GM19023 (cell line): ENCODE data around the gene PACS1.

Experiments used
- ATAC-seq: cut with Tn5 transposase; IDR thresholded peaks from one replicate; pipeline ENCODE4 v1.9.1; 2021; ENCODE audit warnings: mild to moderate bottlenecking, moderate library complexity; ENCODE audit not compliant: unreplicated experiment

PACS1 gene

DNA sequence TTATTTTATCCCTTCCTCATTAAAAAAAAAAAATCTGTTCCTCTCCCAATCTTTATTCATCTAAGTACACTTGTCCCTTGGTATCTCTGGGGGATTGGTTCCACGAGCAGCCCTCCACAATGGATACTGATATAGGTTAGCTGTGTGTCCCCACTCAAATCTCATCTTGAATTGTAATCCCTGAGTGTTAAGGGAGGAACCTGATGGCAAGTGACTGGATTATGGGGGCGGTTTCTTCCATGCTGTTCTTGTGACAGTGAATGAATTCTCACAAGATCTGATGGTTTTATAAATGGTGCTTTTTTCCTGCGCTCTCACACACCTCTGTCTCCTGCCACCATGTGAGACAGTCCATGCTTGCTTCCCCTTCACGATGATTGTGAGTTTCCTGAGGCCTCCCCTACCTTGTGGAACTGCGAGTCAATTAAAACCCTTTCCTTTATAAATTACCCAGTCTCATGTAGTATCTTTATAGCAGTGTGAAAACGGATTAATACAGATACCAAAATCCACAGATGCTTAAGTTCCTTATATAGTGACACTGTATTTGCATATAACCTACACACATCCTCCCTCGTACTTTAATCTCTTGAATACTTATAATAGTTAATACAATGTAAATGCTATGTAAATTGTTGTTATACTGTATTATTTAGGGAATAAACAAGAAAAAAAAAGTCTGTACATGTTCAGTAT, 62.0 kb downstream of the PACS1 start:
- ATAC-seq: no peak

DNA sequence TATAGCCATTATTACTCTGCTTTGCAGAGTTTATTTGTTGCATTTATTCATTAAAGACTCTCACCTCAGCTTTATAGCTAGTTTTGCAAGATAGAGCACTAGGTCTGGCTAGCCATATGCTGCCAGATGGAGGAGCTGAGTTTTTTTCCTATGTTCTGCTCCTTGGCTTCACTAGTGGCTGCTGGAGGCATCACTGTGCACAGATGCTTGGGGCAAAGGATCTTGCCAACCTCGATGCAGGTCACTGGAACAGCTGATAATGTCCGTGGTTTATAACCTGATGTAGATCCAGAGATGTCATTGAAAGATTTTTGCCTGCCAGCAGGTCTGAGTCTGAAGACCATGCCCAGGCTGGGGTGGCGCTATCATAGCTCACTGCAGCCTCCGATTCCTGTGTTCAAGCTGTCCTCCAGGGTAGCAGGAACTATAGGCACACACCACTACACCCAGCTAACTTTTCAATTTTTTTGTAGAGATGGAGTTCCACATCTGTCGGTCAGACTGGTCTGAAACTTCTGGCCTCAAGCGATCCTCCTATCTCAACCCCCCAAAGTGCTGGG, 63.2 kb downstream of the PACS1 start:
- no peak for ATAC-seq

DNA sequence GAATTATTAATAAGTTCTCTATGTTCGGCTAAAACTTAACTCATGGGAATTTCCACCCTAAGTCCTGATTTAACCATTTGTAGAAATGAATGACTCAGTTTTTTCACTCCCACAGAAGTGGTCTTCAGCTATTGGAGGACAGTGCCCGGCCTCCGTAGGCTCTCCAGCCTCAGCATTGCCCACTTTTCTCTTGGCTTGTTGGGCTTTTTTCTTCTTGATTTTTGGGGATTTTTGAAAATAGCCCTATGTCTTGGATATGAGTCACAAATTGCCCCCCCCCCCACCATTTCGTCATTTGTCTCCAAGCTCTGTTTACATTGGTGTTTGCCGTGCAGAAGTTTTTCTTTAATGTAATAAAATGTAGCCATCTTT, 66.7 kb downstream of the PACS1 start:
- no peak for ATAC-seq

DNA sequence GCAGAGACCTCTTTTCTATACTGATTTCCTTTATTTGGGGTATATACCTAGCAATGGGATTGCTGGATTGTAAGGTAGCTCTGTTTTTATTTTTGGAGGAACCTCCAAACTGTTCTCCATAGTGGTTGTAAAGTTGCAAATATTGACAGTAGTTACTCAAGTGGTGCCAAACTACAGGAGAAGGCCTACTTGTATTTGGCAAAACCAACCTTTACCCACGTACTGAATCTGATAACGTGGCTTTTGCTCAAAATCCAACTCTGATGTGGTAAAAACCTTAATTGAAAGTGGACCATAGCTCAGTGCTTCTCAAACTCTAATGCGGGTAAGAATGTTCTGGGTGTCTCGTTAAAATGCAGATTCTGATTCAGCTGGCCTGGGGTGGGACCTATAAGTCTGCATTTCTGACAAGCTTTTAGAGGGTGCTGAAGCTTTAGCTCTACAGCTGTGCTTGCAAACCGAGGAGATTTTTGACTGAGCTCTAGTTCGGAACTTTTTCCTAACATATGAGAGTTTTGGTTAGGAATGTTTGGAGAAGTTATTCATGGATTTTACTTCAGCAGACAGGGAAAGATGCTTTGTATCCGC, 69.8 kb downstream of the PACS1 start:
- no peak for ATAC-seq

DNA sequence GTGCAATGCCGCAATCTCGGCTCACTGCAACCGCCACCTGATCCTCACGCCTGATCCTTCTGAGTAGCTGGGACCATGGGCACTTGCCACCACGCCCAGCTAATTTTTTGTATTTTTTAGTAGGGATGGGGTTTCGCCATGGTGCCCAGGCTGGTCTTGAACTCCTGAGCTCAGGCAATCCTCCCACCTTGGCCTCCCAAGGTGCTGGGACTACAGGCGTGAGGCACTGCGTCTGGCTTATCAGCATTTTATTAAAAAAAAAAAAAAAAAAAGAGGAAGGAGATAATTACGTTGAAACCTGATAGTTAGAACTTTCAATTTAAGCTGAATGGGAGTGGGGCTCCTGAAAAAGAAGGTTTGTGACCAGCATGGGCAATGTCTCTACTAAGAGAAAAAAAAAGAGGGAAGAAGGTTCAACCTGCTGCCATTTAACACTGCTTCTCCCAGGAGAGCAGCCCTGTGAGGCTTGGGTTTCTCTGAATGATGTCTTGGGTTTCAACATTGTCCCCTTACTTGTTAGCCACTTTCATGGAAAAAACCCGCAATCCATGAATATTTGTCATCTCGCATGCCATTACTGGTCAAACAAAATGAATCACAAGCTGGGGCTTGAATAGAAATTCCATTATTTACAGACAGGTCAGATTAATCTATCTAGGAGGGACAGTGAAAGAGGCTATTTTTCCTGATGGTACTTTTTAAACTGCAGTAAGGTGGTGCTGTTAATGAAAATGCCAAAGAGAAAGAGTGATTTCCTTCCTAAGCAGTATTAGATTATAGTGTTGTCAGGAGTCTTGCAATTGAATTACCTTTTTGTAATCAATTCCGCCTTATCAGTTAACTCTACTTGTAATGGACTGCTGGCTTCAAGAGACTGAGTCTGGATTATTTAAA, 72.5 kb downstream of the PACS1 start:
- ATAC-seq: no peak

DNA sequence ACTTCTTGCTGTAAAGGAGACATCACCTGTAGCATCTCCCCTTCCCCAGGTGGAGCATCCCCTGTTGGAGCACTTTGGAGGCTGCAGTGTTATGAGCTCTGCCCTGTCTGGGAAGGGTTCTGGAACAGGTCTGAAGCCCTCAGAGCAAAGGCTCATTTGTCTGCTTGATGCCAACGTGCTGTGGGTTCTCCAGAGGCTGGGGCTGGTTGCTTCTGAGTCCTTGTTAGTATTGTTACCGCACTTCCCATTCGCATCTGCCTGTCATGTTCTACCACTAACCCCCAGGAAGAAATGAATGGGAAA, 73.1 kb downstream of the PACS1 start:
- ATAC-seq: no peak

DNA sequence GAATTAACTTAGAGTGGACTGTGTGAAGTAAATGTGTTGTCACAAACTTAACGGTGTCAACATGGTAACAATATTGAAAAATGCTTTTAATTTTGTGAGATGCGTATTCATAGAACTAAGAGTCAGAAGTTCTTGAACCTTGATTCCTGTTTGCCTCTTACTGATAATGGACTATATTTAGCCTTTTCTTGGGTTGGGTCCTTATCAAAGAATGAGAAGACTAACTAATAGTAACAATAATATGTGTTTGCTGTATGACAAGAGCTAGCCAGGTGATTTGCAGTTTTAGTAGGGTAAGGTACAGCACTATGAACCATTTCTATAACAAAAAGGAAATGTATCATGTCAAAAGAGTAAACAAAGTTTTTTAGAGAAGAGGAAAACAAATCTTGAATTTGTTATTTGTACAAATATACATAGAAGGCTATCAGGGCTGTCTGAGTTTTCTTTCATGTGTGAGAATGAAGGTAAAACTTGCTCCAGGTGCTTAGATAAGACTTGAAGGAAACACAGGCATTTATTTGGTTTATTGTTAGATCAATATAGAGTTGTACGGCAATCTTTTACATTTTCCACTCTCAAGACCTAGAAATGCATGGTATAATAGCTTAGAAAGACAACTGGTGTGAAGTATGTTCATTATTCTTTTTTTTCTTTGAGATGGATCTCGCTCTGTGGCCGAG, 74.1 kb downstream of the PACS1 start:
- no peak for ATAC-seq

DNA sequence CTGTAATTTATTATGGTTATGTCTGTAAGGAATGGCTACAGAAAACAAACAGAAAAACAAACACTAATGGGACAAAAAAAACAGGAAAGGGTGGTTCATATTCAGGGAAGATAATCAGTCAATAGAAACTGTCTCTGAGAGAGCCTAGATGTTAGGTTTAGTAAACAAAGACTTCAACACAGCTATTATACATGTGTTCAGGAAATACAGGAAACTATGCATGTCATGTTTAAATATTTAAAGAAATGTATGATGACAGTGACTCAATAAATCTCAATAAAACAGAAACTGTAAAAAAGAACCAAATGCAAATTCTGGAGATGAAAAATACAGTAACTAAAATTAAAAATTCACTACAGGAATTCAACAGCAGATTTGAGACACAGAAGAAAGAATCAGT, 76.0 kb downstream of the PACS1 start:
- ATAC-seq: no peak

DNA sequence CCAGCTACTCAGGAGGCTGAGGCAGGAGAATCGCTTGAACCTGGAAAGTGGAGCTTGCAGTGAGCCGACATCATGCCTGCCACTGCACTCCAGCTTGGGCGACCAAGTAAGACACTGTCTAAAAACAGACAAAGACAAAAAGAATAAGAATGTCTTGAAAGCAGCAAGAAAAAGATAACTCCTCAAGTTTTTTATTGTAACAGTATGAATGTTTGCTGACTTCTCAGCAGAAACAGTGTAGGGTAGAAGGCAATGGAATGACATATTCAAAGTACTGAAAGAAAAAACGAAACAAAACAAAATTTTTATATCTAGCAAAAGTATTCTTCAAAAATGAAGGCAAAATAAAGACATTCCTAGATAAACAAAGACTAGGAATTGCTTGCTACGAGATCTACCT, 76.9 kb downstream of the PACS1 start:
- no peak for ATAC-seq

DNA sequence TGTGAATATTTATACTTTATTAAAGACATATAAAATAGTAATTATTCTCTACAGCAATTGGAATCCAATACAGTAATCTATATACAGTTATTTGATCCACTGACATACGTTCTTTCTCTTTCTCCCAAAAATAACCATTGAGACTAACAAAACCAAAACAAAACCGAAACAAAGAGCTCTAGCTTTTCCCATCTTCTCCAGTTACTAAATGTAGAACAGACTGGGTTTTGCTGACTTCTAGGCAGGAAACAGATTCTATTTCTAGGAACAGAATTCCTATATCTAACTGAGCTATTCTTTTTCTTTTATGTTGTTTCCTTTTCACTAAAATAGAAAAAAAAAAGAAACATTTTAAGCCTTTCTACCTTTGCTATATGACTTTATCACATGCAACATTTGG, 80.1 kb downstream of the PACS1 start:
- ATAC-seq: no peak

DNA sequence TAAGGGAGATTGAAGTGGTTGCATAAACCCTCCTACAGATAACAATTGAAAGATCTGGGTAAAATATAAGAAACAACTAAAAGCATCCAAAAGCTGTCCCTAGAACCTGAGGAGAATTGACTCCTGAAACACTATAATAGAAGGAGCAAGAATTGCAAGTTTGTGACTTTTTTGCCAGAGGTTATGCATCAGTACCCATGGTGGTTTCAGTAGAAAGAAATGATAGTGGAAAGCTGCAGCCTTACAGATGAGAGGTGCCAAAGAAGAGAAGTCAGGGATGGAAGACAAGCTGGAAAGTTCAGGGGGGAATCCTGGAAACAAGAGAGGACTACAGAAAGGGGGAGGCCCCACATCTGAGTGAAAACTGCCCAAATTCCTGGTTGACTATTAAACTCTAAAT, 80.7 kb downstream of the PACS1 start:
- ATAC-seq: no peak

DNA sequence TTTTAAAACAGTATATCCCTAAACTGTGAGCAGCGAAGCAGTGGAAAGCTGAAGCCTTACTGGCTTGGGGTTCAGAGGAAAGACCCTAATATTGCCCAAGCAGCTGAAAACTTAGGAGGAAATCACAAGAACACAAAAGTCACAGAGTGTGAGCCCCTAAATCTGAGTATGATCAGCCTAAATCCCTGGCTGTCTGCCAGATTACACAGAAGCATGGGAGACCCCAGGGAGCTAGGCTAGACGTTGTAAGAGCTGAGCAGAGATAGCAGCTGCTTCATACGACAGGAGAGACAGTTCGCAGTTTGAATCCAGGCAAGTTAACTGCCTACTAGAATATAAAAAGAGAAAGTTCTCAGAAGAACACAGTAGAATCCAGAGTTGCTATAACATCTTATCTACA, 81.2 kb downstream of the PACS1 start:
- ATAC-seq: no peak

DNA sequence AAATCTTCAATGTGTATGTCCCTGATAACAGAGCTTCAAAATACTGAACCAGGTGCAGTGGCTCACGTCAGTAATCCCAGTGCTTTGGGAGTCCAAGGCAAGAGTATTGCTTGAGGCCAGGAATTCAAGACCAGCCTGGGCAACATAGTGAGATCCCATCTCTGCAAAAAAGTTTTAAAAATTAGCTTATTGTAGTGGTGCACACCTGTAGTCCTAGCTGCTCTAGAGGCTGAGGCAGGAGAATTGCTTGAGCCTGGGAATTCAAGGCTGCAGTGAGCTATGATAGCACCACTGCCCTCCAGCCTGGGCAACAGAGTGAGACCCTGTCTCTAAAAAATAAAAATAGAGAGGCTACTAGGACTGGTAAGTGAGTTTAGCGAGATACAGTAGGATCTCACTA, 84.0 kb downstream of the PACS1 start:
- ATAC-seq: no peak

DNA sequence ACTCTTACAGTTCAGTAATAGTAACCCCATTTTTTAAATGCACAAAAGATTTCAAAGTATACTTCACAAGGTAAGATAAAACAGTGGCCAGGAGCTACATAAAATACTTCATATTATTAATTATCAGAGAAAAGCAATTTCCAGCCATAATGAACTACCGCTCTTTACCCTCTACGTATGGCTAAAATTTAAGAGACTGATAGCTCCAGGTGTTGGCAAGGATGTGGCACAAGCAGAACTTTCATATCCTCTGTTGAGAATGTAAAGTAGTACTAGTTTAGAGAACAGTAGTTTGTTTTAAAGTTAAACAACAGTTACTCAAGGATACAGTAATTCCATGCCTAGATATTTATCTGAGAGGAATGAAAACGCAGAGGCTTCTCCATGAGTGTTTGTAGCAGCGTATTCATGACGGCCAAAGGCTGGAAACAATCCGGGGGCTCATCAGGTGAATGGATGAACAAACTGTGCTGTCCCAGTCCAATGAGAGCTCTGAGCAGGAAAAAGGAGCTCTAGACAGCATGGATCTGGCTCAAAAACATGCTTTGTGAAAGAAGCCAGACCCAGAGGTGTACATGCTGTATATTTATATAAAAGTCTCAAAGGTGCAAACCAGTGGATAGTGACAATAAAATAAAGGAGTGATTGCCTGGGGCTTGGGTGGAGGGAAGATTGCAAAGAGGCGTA, 85.5 kb downstream of the PACS1 start:
- ATAC-seq: no peak

DNA sequence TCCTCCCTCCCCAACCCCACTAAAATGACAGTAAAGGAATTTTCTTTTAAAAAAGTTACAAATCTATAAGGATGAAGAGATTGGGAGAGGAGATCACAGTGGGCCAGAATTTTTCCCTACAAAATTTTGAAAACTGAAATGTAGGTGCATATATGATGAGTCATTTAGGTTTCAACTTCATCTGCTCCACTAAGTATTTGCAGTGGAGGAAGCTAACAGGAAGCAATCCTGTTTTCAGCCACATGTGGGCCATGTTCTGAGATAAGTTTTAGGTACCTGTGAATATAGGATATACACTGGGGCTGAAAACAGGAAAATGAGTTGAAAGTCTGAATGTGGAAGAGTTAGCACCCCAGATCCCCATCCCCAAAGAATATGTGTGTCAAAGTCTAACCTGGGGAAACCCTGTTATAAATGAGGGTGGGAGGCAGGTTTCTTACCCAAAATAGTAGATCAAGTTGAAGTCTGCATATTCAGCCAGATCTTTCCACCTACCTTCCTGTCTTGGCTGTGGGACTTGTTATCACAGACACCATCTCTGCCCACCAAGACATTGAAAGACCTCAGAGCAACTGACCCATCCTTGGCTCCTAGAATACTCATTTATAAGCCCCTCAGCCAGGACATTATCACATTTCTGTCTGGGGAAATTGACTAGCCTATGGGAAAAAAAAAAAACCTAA, 87.3 kb downstream of the PACS1 start:
- ATAC-seq: no peak

DNA sequence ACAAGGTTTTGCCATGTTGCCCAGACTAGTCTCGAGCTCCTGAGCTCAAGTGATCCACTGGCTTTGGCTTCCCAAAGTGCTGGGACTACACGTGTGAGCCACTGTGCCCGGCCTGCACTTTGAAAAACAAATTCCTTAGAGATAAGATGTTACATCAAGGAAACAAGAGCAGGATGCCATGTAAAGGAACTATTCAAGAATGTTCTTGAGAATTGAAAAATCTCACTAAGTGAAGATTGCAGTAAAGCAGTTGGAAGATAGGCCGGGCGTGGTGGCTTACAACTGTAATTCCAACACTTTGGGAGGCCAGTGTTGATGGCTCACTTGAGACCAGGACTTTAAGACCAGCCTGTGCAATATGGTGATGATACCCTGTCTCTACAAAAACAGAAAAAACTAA, 88.1 kb downstream of the PACS1 start:
- ATAC-seq: no peak

DNA sequence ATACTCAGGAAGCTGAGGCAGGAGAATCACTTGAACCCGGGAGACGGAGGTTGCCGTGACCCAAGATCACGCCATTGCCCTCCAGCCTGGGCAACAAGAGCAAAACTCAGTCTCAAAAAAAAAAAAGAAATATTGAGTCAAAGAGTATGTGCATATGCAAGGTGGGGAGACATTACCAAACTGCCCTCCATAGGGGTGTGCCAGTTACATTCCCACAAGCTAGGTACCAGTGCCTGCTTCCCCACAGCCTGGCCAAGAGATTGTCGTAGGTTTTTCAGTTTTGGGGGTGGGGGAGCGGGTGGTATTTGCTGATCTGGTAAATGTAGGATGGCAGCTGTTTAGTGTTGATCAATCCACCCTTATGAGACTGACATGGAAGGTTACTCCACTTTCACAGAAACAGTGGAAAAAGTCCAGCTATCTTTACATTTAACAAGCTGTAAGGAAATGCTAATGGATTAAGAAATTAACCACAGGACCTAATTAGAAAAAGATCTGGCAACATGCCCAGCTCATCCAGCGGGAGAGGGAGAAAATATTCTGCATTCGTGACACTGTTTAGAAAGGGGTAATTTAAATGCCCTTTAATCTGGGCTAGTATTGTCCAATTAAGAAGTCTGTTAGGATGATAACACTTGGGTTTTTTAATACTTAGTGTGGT, 89.4 kb downstream of the PACS1 start:
- no peak for ATAC-seq

DNA sequence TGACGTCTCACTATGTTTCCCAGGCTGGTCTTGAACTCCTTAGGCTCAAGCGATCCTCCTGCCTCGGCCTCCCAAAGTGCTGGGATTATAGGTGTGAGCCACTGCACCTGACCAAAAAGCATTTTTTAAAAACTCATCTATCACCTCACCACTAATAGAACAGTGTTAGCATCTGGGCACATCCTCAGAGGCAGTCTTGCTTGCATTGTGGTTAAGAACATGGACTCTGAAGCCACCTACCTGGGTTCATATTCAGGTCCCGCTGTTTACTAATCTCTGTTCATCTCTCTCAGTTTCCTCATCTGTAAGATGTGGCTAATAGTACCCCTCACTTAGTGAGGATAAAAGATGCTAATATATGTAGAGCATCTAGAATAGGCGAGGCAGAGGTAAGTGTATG, 90.6 kb downstream of the PACS1 start:
- ATAC-seq: no peak

DNA sequence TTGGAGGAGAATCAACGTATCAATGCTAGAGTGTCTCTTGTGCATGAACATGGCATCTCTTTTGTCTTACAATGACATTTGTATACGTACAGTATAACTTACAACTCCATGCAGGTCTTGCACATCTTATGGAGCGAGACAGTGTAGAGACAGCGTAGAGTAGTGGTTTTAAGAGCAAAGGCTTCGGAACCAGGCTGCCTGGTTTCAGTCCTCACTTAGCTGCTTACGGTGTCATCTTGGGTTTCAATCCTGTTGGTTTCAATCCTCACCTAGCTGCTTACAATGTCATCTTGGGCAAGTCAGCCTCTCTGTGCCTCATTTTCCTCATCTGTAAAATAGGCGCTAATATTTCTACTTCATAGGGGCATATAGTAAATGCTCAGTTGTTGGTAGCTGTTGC, 98.2 kb downstream of the PACS1 start:
- ATAC-seq: no peak

DNA sequence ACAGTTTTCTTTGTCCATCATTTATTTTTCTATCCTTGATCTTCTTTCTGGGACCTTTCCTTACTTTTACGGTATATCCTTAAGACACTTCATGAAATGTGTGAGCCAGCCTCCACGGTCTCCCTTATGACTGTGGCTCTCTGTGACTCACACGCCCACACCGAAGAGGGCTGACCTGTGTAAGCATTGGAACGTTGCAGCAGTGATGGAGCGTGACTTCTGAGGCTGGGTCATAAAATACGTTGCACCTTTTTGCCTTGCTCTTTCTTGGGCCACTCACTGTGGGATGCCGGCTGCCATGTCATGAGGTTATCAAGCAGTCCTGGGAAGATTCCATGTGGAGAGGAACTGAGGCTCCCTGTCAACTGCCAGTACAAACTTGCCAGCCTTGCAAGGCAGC, 102.1 kb downstream of the PACS1 start:
- ATAC-seq: no peak
